DND-41 (cell line): Measurements from ENCODE around the gene SOX30.

Experiments used
- EZH2 ChIP-seq: IDR thresholded peaks from 3 replicates; pipeline ENCODE4 v1.6.1; 2012; ENCODE audit warnings: borderline replicate concordance, low read depth, mild to moderate bottlenecking, moderate library complexity, low read length, inconsistent platforms; ENCODE audit not compliant: severe bottlenecking
- TF ChIP-seq, protein P1 (sequence below): IDR thresholded peaks from 2 replicates; pipeline ENCODE4 v1.5.1; 2012; ENCODE audit warnings: borderline replicate concordance, low read length, moderate library complexity, mild to moderate bottlenecking; ENCODE audit not compliant: poor library complexity, severe bottlenecking; ENCODE audit errors: extremely low read depth

DNA sequence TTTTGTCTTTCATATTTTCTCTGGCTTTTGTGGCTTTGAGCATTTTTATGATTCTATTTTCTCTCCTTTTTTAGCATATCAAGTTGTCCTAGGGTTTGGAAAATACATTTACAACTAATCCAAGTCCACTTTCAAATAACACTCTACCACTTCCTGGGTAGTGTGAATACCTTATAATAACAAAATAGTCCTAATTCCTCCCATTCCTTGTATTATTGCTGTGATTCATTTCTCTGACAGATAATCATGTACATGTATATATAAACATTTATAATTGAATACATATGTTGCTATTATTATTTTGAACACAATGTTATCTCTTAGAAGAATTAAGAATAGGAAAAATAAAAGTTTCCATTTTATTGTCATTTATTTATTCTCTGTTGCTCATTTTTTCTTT lies 61.8 kb downstream of the SOX30 start:
- TF ChIP-seq, protein P1, sequence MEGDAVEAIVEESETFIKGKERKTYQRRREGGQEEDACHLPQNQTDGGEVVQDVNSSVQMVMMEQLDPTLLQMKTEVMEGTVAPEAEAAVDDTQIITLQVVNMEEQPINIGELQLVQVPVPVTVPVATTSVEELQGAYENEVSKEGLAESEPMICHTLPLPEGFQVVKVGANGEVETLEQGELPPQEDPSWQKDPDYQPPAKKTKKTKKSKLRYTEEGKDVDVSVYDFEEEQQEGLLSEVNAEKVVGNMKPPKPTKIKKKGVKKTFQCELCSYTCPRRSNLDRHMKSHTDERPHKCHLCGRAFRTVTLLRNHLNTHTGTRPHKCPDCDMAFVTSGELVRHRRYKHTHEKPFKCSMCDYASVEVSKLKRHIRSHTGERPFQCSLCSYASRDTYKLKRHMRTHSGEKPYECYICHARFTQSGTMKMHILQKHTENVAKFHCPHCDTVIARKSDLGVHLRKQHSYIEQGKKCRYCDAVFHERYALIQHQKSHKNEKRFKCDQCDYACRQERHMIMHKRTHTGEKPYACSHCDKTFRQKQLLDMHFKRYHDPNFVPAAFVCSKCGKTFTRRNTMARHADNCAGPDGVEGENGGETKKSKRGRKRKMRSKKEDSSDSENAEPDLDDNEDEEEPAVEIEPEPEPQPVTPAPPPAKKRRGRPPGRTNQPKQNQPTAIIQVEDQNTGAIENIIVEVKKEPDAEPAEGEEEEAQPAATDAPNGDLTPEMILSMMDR, result no peak
- no peak for TF ChIP-seq EZH2
